Mucosa of gallbladder (tissue), 1 donor: ENCODE measurements around the gene BMS1. TPM values are rescaled to one million over a fixed set of nuclear protein-coding genes. Genes with fewer than 3 reads are reported as not detected.

Source experiments
- total RNA-seq: library from RNA; stranded (reverse); gene quantifications from one replicate; pipeline ENCODE4 v1.2.1, GENCODE V29; 2021
- donor health status: DM: no; HTN: no; CAD: no.

The BMS1 gene
- total RNA-seq, 1 donor from 2014 or later: 10.4 TPM

Other genes starting within 250 kb of the BMS1 start
- 47.2 TPM for gene ZNF33B, start 144.2 kb upstream of the BMS1 start, total RNA-seq